Ammon's horn (tissue), 1 donor: ENCODE data around the gene CHCHD1.
A peak's percentile ranks its signal among the peaks of the same experiment; 100 is the strongest.
"Not testable (repeated sequence)": the region's sequence is repeated elsewhere in the genome, so short reads cannot be mapped to it uniquely, and the experiment has no call there.

Source experiments
- DNase-seq: peaks from one replicate; pipeline ENCODE4 v3.0.0-alpha.2; 2016; ENCODE audit warnings: low spot score

CHCHD1 gene

DNA sequence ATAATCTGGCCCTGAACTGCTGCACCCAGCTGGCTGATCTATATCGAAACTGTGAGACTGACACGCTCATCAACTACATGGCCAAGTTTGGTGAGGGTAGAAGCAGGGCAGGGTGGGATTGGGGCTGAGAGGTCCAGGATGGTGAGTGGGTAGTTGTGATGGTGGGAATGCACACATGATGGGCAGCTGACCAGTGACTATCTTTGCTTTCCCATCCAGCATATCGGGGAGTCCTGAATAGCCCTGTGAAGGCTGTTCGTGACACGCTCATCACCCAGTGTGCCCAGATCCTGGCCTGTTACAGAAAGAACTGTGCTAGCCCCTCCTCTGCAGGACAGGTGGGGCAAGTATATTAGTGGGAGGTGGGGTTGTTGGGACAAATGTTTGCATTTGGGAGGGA lies 12.5 kb upstream of the CHCHD1 start:
- DNase-seq = no peak

DNA sequence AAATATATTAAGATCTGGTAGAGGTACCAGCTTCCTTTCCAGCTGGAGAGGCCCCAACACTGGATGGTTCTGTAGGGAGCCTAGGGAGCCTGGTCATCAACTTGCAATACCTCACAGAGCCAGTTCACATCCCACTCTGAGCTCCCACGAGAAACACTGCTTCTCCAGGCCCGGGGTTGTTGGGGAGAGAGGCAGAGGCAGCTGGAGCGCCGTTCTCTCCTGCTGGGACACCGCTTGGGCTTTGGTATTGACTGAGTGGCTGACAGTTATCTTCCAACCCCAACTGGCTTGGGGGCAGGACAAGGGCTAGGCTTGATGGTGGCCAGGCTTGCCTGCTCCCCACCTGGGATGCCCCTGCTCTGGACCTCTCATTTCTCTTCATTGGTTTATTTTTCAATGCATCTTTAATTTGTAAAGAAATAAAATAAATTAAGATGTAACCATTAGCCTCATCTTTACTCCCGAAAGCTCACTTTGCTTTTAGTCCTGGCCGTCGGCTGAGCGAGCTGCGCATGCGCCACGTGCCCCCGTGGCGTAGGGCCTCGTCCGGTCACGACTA lies 10.0 kb upstream of the CHCHD1 start:
- DNase-seq = peak; percentile 93

DNA sequence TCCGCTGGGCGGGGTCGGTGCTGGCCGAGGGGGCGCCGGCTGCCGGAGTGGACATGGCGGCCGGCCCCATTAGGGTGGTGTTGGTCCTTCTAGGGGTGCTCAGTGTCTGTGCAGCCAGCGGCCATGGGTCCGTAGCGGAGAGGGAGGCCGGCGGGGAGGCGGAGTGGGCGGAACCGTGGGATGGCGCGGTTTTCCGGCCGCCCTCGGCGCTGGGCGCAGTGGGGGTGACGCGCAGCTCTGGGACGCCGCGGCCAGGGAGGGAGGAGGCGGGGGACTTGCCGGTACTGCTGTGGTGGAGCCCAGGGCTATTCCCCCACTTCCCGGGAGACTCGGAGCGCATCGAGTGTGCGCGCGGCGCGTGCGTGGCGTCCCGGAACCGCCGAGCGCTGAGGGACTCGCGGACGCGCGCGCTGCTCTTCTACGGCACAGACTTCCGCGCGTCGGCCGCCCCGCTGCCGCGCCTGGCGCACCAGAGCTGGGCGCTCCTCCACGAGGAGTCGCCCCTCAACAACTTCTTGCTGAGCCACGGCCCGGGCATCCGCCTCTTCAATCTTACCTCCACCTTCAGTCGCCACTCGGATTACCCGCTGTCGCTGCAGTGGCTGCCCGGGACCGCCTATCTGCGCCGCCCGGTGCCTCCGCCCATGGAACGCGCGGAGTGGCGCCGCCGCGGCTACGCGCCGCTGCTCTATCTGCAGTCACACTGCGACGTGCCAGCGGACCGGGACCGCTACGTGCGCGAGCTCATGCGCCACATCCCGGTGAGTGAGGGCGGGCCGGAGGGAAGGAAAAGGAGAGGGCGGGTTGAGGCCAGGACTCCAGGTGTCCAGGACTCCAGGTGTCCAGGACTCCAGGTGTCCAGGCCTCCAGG lies 9.3 kb upstream of the CHCHD1 start:
- peak; percentile 83 for DNase-seq

- DNase-seq = no peak
Observed at GRCh38 chr10:73773152-73773879, 8.5 kb upstream of the CHCHD1 start.

- no peak for DNase-seq
Observed at GRCh38 chr10:73774637-73775036, 7.2 kb upstream of the CHCHD1 start.

GRCh38 chr10:73779018-73779417 lies 2.8 kb upstream of the CHCHD1 start:
- DNase-seq = no peak

DNA sequence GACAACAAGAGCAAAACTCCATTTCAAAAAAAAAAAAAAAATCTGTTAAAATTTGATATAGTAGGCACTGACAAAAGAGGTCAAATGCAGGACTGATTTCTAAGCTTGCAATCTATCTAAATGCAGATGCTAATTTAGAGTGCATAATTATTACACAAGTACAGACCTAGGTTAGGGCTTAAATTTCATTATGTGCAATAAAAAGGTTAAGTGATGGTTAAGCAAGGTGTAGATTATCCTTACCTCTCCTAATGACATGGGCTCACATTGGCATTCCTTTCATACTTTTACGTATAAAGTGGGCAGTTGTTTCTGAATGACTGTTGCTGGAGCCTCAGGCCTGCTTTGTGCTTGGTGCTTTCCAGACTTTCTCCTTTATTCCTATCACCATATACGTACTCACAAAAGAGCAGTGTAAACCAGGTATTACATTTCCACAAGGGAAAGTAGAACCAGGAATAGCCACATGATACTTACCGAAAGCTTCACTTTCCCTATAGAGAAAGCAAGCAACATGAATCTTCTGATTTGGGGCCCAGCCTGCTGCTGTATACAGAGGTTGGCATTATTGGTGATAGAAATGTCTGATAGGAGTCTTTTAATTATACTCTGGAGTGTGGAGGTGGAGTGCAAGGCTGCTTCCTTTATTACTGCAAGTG lies 2.2 kb upstream of the CHCHD1 start:
- DNase-seq = no peak

- no peak for DNase-seq
Observed at GRCh38 chr10:73780301-73780700, 1.5 kb upstream of the CHCHD1 start.

DNA sequence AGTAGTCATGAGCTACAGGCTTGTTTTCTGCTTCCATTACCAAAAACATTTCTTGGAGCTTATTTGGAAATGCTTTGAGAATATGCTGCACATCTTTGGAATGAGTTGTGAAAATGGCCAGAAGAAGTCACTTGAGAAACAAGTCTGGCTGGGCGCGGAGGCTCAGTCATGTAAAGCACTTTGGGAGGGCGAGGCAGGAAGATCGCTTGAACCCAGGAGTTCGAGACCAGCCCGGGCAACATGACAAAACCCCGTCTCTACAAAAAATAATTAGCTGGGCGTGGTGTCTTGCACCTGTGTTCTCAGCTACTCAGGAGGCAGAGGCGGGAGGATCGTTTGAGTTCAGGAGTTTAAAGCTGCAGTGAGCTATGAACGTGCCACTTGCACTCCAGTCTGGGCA lies 882 bp upstream of the CHCHD1 start:
- no peak for DNase-seq

GRCh38 chr10:73781548-73781878 lies 335 bp upstream of the CHCHD1 start:
- DNase-seq = no peak

DNA sequence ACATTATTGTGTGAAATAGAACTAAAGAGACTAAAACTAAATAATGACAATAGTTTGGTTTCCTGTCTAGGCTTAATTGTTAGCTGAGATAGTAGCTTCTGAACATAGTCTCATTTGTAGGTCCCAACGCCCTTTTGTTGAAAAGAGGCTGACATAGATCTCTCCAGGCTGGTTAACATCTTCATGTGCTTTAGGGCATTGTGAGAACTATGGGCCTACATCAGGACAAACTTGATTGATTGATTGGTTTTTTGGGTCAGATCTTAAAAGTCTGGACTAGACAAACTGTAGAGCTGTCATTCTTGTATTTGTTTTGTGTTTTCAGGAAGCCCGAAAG lies 869 bp downstream of the CHCHD1 start:
- no peak for DNase-seq

- peak; percentile 98 for DNase-seq
Observed at GRCh38 chr10:73785211-73785720, 3.4 kb downstream of the CHCHD1 start, which contains the start of gene ZSWIM8. ZSWIM8 (plus strand) TSS chr10:73785606; CDS start chr10:73785879, 273 bp downstream.

GRCh38 chr10:73785721-73786511 lies 4.1 kb downstream of the CHCHD1 start:
- no peak for DNase-seq

DNA sequence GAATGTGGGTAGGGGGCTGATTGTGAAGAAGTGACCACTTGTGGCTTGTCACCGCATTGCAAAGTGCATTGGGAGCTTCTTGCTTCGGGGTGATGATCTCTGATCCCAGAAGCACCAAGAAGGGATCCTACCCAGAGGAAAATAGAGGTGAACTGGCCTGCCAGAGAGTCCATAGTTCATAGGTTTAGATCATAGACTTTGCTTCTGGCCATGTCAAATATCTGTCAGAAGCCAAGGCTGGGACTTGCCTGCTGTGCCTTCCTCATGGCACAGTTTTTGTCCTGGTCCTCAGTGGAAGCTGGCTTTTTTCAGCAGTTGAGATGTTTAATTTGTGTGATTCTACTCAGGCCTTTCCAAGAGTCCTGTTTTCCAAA lies 4.7 kb downstream of the CHCHD1 start:
- no peak for DNase-seq

- not testable (repeated sequence) for DNase-seq
Observed at GRCh38 chr10:73787031-73787800, 5.4 kb downstream of the CHCHD1 start.

DNA sequence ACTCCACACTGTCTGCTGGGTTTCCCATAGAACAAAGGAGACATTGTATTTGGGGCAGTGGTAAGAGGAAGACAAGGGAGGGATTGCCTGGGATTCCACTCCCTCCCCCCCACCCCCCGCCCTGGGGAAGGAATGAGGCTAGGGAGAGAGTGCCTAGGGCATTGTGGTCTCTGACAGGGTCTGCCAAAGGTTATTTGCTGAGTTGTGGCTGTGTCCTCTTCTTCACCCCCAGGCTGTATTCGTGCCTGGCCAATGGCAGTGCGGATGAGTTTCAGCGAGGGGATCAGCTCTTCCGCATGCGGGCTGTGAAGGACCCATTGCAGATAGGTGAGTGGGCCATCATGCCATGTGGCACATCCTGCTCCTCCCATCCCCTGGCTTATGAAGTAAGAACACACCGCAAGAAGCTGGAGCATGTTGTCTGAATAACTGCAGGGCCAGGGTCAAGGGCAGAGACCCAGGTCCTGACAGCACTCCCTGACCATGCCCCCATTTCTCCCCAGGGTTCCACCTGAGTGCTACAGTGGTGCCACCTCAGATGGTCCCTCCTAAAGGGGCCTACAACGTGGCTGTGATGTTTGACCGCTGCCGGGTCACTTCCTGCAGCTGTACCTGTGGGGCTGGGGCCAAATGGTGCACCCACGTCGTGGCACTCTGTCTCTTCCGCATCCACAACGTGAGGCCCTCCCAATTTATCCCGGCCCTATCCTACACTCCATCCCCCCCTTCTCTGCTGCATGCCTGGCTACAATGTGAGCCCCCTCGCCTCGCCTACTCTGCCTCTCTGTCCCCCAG lies 7.2 kb downstream of the CHCHD1 start:
- DNase-seq = no peak

DNA sequence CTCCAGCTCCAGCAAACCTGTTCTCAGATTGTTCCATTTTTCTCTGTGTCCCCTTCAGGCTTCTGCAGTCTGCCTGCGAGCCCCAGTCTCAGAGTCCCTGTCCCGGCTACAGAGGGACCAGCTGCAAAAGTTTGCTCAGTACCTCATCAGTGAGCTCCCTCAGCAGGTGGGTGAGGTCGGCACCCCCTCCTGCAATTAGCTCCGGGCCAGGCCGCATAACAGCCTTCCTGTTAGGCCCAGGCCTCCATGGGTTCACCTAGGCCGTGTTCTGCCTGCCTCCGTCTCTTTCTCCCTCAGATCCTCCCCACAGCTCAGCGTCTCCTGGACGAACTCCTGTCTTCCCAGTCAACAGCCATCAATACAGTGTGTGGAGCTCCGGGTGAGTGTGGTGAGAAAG lies 7.8 kb downstream of the CHCHD1 start:
- no peak for DNase-seq

- DNase-seq = no peak
Observed at GRCh38 chr10:73790886-73791625, 9.2 kb downstream of the CHCHD1 start.

DNA sequence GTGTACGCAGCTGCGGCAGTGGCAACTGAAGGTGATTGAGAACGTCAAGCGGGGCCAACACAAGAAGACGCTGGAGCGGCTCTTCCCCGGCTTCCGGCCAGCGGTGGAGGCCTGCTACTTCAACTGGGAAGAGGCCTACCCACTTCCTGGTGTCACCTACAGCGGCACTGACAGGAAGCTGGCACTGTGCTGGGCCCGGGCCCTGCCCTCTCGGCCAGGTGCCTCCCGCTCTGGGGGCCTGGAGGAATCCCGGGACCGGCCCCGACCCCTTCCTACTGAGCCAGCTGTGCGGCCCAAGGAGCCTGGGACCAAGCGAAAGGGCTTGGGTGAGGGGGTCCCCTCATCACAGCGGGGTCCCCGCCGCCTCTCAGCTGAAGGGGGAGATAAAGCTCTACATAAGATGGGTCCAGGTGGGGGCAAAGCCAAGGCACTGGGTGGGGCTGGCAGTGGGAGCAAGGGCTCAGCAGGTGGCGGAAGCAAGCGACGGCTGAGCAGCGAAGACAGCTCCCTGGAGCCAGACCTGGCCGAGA lies 10.1 kb downstream of the CHCHD1 start:
- no peak for DNase-seq
